Panc1 (cell line): ENCODE data around the gene SPDEF. TPM values are rescaled to one million over a fixed set of nuclear protein-coding genes. Genes with fewer than 3 reads are reported as not detected.

Source experiments
- ATAC-seq: fragments of 200-7000 bp; cut with Tn5 transposase; 2 replicates; pipeline ENCODE4 v1.9.1; 2020; ENCODE audit warnings: mild to moderate bottlenecking, moderate library complexity
- BruUV-seq: library from RNA; stranded (reverse); fragments of 400-500 nt; replicated peaks from 2 replicates; lab custom pipeline; 2021; lab: Mats Ljungman, UMichigan
- CTCF ChIA-PET: fragments of 300-600 bp; sonication (Branson Sonifier 250); formaldehyde crosslinking; loops from one replicate; lab custom pipeline; 2022; ENCODE audit warnings: antibody characterized with exemption; lab: Charles Lee
- POLR2A ChIA-PET: fragments of 300-600 bp; sonication (Branson Sonifier 250); formaldehyde crosslinking; loops from one replicate; lab custom pipeline; 2022; ENCODE audit warnings: antibody characterized with exemption; lab: Charles Lee
- DNase-seq: peaks from one replicate; pipeline ENCODE4 v3.0.0-alpha.2; 2010; ENCODE audit warnings: low read depth, low spot score
- H3K27ac ChIP-seq: 2 replicates; pipeline ENCODE4 v1.5.1; 2011; ENCODE audit warnings: mild to moderate bottlenecking, low read length, inconsistent platforms
- H3K27me3 ChIP-seq: fragments of 200-500 bp; sonication (Bioruptor generic); 2 replicates; pipeline ENCODE4 v1.6.0; 2014; ENCODE audit warnings: low read length, inconsistent platforms; ENCODE audit not compliant: control insufficient read depth, insufficient read depth
- H3K36me3 ChIP-seq: fragments of 200-500 bp; sonication (Bioruptor generic); 2 replicates; pipeline ENCODE4 v1.5.1; 2014; ENCODE audit warnings: inconsistent platforms, mild to moderate bottlenecking, low read length, moderate library complexity; ENCODE audit not compliant: control insufficient read depth, insufficient read depth
- H3K4me1 ChIP-seq: 2 replicates; pipeline ENCODE4 v1.5.1; 2011; ENCODE audit warnings: inconsistent platforms, mild to moderate bottlenecking, low read length, moderate library complexity; ENCODE audit not compliant: control insufficient read depth, insufficient read depth
- H3K4me3 ChIP-seq, 2 experiments: 2 replicates each; pipeline ENCODE4 v1.5.1; 2011 to 2012; ENCODE audit warnings: low read depth in 2 of 2, low read length in 2 of 2, mild to moderate bottlenecking in 2 of 2, inconsistent platforms in 1 of 2, moderate library complexity in 1 of 2
- H3K9me3 ChIP-seq: fragments of 200-500 bp; sonication (Bioruptor generic); 2 replicates; pipeline ENCODE4 v1.5.1; 2014; ENCODE audit warnings: low read depth, mild to moderate bottlenecking, inconsistent platforms, low read length, moderate library complexity; ENCODE audit not compliant: control insufficient read depth, insufficient read depth
- CTCF ChIP-seq: fragments of 450-650 bp; IDR thresholded peaks from 2 replicates; pipeline ENCODE4 v1.5.1; 2017; ENCODE audit warnings: mild to moderate bottlenecking
- POLR2AphosphoS5 ChIP-seq: IDR thresholded peaks from 2 replicates; pipeline ENCODE4 v1.6.1; 2012; ENCODE audit warnings: mild to moderate bottlenecking, low read depth, low read length, moderate library complexity
- REST ChIP-seq, 2 experiments: IDR thresholded peaks; 2 replicates each; pipeline ENCODE4 v1.6.1; 2011 to 2012; ENCODE audit warnings: low read depth in 2 of 2, control low read depth in 1 of 2, low read length in 1 of 2, mild to moderate bottlenecking in 1 of 2, moderate library complexity in 1 of 2; ENCODE audit not compliant: insufficient read depth in 1 of 2
- SIN3A ChIP-seq: IDR thresholded peaks from 2 replicates; pipeline ENCODE4 v1.6.1; 2012; ENCODE audit warnings: low read depth, mild to moderate bottlenecking, low read length, moderate library complexity, borderline replicate concordance; ENCODE audit not compliant: insufficient read depth
- TCF7L2 ChIP-seq: IDR thresholded peaks from 2 replicates; pipeline ENCODE4 v1.6.1; 2011; ENCODE audit warnings: mild to moderate bottlenecking, low read depth, low read length, inconsistent platforms
- in situ Hi-C: cut with HindIII; loops from 2 replicates; pipeline ENCODE4 v1.10.0; 2016; ENCODE audit warnings: low sequenced_read_pairs, low pct_unique_long_range_greater_than_20kb
- intact Hi-C: fragments of 100-400 bp; cut with micrococcal nuclease; formaldehyde crosslinking; loops from one replicate; pipeline ENCODE4 v1.10.0; 2022; ENCODE audit not compliant: unreplicated experiment
- total RNA-seq: library from RNA; stranded (reverse); gene quantifications from one replicate; pipeline ENCODE4 v1.2.1, GENCODE V29; 2021; ENCODE audit not compliant: unreplicated experiment

SPDEF gene
- total RNA-seq, 1 experiment from 2014 or later, result 1.6 TPM

- Histone ChIP-seq H3K4me1 (peaks cover 47% of the 10 kb centered on the region), H3K27ac (no peak overlapping the region), H3K9me3 (no peaks in the 10 kb centered on the region), H3K36me3 (no peaks in the 10 kb centered on the region), H3K4me3 (no peak overlapping the region), H3K27me3 (no peaks in the 10 kb centered on the region)
- POLR2A ChIA-PET, result no interaction called here
- CTCF ChIA-PET, result interaction anchor here (0.7 kb wide), 1 partner anchor 25 kb away, joined by 3 read pairs; no protein-coding TSS in a partner anchor
- no peak for DNase-seq
- BruUV-seq, result no TSS peak
- intact Hi-C loops, result no loop called here
- TF ChIP-seq CTCF (no peak), SIN3A (no peak), TCF7L2 (no peak), REST (IDR thresholded peaks at IDR 0.05; ENCODE audit: insufficient read depth in 1 of 2, low read depth in 2 of 2, low read length in 1 of 2) (no peak), POLR2AphosphoS5 (no peak)
- ATAC-seq, result no peak
- in situ Hi-C loops, result no loop called here
Observed at GRCh38 chr6:34534656-34535055, 21.5 kb downstream of the SPDEF start.

GRCh38 chr6:34534146-34534545 is 22.0 kb downstream of the SPDEF start:
- no peak for DNase-seq
- TF ChIP-seq REST (IDR thresholded peaks at IDR 0.05; ENCODE audit: insufficient read depth in 1 of 2, low read depth in 2 of 2, low read length in 1 of 2), result no peak
- no peak for TF ChIP-seq POLR2AphosphoS5
- TF ChIP-seq TCF7L2, result no peak
- no peak for TF ChIP-seq SIN3A
- no peak for TF ChIP-seq CTCF
- BruUV-seq, result no TSS peak
- no peak overlapping the region for H3K4me3 ChIP-seq
- intact Hi-C loops (no loop called here), in situ Hi-C loops (no loop called here)
- no peak for ATAC-seq
- H3K9me3 ChIP-seq, result no peaks in the 10 kb centered on the region
- H3K4me1 ChIP-seq, result peaks cover 47% of the 10 kb centered on the region
- ChIA-PET POLR2A (no interaction called here), CTCF (no interaction called here)
- no peak overlapping the region for H3K27ac ChIP-seq
- H3K36me3 ChIP-seq, result no peaks in the 10 kb centered on the region
- no peaks in the 10 kb centered on the region for H3K27me3 ChIP-seq
